GM21390 (cell line): ENCODE data around the gene ADCY10.
"Not testable (repeated sequence)": the region's sequence is repeated elsewhere in the genome, so short reads cannot be mapped to it uniquely, and the experiment has no call there.

Source experiments
- ATAC-seq: cut with Tn5 transposase; IDR thresholded peaks from one replicate; pipeline ENCODE4 v1.9.1; 2021; ENCODE audit not compliant: unreplicated experiment

Gene ADCY10

DNA sequence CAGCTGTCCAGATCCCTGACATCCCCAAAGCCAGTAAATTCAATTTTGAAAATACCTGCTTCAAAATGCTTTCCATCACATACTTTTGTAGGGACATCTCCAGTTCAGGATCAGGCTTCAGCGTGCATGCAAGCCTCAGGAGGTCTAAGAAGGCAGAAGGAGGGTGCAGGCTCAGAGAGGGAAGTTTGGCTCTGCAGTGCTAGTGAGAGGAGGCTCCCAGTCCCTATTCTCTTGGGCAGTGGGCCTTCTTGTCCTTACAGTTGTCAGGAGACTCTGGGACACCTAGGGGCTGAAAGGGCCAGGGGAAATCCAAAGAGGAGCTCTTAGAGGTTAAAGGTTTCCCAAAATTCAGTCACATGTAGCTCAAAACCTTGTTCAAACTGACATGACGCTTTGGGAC lies 20.1 kb downstream of the ADCY10 start:
- no peak for ATAC-seq

DNA sequence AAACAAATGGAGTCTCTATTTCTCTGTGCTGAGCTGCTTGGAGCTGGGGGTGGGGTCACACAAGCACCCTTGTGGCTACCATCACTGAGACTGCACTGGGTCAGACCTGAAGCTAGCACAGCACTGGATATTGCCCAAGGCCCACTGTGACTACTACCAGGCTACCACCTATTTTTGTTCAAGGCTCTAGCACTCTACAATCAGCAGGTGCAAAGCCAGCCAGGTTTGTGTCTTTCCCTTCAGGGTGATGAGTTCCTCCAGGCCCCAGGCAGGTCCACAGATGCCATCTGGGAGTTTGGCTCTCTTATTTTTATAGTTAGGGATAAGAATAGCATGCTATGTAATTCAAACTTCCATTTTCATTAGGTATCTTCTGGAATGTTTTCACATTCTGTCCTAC lies 23.5 kb downstream of the ADCY10 start:
- ATAC-seq = no peak

DNA sequence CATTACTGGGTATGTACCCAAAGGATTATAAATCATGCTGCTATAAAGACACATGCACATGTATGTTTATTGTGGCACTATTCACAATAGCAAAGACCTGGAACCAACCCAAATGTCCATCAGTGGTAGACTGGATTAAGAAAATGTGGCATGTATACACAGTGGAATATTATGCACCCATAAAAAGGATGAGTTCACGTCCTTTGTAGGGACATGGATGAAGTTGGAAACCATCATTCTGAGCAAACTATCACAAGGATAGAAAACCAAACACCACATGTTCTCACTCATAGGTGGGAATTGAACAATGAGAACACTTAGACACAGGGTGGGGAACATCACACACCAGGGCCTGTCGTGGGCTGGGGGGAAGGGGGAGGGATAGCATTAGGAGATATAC lies 26.7 kb downstream of the ADCY10 start:
- not testable (repeated sequence) for ATAC-seq

DNA sequence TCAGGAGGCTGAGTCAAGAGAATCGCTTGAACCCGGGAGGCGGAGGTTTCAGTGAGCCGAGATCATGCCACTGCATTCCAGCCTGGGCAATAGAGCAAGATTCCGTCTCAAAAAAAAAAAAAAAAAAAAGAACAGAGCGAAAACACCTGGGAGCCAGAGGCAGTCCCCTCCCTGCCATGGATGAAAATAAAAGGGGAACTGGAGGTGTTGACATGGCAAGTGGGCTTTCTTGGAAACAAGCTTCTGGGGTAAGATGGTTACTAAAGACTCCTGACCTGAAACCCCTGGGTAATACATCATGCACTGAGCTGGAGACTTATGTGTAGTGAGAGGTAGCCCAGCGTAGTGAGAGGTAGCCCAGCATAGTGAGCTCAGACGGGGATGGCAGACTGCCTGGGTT lies 31.6 kb downstream of the ADCY10 start:
- ATAC-seq = no peak

DNA sequence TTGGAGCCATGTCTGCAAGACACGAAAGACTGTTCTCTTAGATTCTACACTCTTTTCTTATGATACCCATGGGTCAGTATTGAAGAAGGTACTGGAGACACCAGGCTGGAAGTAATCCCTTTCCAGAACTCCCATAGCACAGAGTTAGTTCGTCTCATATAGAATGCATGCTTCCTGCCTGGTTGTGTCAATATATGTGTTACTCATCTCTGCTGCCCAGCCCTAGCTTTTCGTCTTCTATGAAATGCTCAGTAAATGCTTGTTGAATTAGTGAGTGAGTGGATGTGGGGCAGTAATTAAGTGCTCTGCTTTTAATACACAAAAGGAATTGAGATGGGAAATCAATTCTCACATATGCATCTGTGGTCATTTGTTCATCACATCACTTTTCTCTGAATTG lies 32.1 kb downstream of the ADCY10 start:
- ATAC-seq = no peak

DNA sequence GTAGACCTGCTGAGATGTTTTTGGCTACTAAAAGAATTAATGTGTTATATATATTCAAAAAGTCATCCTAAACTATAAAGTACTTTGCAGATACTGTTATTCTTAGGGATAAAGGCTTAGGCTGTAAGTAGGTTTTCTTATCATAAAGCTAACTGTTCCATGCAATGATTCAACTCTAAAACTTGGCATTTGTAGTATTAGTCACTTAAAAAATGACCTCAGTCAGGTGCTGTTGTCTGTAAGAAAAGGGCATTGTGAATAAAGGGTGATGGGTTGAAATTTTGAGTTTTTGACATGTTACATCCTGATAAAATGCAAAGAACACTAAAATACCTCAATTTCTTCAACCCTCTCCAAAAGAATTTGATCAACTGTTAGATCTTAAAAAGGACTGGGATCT lies 32.9 kb downstream of the ADCY10 start:
- ATAC-seq = no peak

DNA sequence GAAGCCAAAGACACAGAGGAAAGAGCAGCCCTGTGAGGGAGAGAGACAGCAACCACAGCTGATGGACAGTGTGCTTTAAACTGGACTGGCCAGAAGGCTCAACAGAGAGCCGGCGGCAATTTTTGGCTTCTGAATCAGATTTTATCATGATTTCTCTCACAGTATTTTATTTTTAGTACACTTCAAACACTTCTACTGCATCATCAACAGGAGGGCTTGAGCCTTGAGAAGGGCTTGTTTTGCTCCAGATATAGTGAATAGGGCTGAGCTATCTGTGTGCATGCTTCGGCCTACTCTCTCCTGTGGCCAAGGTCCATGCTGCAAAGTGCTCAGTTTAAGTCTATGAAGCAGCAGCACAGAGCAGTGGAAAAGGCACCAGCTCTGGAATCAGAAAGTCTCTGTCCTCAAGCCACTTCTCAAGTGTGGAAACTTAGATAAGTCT lies 33.3 kb downstream of the ADCY10 start:
- ATAC-seq = no peak

DNA sequence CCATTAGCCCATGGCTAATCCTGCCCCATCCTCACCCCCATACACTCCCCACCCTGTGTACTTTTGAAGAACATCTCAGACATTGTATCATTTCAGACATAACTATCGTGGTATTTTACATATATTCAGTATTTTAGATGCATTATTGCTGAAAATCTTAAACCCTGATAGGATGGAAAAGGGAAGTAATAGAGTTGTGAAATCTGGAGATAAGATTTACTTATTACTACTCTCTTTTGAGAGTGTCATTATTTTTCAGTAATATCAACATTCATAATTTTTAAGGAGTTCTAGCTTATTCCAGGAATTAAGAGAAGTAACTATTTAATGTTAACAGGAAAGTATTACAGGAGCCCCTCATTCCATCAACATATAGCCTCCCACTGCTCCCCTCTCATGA lies 34.4 kb downstream of the ADCY10 start:
- ATAC-seq = no peak

DNA sequence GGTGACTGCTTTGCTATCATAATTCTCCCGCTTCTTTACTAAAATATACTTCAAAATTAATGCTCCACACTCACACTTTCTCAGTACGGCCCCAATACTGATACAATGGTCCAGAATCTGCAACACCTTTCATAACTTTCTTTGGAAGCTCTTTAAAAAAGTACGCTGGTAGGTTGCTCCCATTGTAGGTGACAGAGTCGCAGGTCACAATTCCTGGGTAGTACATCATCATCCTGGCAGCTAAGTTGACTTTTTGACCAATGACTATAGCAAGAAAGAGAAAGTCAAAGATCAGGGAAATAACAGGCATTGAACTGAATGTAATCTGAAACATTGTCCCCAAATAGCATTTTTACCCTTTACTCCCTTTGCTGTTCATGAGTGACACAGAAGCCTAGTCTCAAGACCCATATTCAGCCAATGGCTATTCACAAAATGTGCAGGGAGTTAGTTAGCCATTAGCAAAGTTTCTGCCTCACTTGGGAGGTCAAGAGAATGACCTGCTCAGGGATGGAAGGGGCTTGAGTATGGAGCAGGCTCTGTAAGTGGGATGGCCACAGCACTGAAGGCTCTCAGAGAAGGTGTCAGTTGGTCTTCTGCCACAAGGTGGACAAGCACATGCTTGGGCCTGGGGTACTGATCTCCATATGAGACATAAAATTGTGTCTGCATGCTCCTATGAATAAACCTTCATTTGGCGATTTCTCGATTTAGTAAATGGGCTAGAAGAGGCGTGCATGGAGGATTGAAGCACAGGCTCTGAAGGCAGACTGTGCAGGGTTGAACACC lies 35.4 kb downstream of the ADCY10 start:
- ATAC-seq = no peak

DNA sequence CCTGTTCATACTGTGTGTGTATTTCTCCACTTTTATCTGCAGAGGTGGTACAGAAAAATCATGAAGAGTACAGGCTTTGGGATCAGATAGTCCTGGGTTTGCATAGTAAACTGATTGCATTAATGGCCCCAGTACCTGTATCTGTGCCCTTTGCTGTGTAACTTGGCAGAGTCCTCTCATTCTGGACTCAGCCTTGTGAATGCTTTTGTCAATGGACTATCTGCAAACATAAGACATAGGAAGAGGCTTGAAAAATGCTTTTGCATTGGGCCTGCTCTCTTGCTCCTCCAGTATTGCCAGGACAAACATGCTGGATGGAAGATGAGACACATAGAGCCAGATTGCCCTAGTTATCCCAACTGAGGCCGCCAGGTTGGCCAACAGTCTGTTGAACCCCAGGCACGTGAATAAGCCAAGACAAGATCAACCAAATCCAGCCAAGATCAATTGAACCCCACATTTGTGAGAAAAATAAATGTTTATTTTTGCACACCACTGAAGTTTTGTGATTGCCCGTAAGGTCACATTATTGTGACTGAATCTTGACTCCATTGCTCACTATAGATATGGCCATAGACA lies 37.2 kb downstream of the ADCY10 start:
- no peak for ATAC-seq

DNA sequence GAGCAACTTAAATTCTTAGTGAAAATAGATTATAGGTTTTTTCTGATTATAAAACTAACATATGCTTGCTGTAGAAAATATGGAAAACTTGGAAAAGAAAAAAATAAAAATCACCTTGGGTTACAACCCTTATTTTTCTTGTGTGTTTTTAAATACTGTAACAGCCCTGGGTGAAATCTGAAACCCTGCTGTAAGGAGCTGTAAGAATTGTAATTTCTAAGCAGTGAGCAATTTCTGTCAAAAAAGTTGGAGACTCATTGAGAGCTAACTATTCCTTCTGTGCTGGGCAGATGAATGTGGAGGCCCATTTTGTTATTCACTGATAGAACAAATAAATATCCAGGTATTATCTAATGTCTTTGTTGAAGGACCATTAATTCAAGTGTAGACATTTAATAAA lies 42.6 kb downstream of the ADCY10 start:
- ATAC-seq = no peak

DNA sequence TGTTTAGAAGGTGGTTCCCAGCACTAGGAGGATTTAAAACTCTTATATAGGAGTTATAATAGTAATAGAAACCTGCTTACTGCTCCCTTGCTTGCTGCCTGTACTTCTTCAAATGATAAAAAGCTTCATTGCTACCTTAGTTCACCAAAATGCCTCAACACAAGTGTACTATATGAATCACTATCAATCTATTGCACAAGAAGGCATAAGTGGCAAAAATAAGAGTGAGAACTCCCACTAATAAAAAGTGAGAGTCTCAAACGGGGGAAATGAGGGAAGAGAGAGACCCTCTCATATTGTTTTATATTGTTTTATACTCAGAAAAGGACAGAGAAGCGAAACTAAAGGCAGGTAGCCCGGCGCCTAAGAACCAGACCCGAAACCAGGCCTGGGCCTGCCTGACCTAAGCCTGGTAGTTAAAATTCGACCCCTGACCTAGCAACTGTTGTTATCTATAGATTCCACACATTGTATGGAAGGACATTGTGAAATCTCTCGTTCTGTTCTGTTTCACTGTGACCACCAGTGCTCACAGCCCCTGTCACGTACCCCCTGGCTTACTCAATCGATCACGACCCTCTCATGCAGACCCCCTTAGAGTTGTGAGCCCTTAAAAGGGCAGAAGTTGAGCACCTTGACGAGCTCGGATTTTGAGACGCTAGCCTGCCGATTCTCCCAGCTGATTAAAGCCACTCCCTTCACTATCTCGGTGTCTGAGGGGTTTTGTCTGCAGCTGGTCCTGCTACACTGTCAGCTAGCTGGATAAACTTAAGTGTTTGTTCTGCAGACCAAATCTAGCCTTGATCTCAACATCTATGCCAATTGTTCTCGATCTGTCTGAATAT lies 44.6 kb downstream of the ADCY10 start:
- not testable (repeated sequence) for ATAC-seq

DNA sequence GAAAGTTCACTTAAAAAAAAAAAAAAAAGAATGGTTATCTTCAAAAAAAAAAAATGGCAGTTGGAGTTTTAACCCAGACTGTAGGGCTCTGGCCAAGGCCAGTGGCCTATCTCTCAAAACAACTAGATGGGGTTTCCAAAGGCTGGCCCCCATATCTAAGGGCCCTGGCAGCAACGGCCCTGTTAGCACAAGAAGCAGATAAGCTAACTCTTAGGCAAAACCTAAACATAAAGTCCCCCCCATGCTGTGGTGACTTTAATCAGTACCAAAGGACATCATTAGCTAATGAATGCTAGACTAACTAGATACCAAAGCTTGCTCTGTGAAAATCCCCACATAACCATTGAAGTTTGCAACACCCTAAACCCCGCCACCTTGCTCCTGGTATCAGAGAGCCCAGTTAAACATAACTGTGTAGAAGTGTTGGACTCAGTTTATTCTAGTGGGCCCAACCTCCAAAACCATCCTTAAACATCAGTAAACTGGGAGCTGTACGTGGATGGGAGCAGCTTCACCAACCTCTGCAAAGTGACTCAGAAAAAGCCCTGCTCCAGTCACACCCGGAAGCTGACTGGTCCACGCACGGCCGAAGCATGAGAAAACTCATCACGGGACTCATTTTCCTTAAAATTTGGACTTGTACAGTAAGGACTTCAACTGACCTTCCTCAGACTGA lies 47.1 kb downstream of the ADCY10 start:
- not testable (repeated sequence) for ATAC-seq

DNA sequence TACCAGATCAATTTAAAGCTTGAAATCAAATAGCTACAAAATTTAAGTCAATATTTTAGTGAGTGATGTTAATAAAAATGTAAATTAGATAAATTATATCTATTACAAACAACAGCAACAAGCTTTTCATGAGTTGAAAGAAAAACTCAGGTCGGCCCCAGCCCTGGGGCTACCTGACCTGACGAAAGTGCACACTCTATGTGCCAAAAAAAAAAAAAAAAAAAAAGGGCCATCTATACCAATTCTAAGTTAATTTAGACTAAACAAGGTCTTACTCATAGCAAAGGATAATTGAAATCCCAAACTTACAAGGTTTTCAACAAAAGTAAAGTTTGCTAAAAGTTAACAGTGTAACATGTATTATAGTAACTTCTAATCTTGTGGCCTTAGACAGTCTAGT lies 47.6 kb downstream of the ADCY10 start:
- ATAC-seq = not testable (repeated sequence)

DNA sequence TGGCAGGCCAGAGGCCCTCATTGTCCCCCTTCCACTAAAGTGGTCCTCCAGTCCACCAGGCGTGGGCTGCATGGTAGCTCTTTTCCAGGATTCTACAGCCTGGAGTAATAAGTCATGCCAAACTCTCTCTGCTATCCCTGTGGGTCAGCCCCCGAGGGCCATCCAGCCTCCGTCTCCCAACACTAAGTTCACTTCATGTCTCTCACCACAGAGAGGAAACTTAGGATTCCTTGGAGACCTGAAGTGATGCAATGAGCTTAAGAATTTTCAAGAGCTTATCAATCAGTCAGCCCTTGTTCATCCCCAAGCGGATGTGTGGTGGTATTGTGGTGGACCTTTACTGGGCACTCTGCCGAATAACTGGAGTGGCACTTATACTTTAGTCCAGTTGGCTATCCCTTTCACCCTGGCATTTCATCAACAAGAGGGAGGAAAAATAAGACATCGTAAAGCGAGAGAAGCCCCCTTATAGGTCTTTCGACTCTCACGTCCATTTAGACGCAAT lies 48.1 kb downstream of the ADCY10 start:
- ATAC-seq = not testable (repeated sequence)

DNA sequence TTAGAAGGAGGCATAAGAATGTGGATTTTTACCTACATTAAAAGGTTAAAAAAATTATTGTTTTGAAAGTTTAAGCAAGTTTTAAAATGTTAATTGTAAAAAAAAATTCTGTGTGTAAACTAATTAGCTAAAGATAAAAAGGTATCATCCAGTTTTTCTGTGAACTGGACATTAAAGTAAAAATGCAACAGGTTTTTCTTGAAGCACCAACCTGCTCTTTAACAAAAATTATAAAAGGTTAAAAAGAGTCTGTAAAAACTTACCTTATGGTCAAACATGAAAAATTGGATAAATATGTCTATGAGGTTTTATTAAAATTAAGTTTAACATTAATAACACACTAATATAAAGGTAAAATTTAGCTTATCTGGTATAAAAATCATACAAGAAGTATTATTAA lies 48.7 kb downstream of the ADCY10 start:
- not testable (repeated sequence) for ATAC-seq

DNA sequence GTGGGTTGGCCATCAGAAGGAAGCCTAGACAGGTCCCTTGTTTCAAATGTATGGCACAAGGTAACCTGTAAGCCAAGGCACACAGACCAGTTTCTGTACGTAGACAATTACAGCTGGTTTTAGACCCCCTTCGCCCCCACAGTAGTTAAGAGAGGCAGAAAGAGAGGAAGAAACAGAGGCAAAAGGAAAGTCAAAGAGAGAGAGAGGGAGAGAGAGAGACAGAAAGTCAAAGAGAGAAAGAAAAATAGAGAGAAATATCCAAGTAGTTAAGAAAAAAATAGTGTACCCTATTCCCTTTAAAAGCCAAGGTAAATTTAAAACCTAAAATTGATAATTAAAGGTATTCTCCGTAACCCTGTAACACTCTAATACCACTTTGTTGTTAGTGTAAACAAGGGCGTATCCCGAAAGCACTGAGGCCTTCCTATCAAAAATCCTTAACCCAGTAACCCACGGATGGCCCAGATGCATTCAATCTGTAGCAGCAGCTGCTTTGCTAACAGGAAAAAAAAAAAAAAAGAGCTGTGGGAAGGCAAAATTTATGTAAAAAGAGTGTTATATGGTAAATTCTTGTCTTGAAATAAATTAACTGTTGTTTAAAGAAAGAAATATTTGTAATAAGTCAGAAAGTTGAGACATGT lies 49.4 kb downstream of the ADCY10 start:
- no peak for ATAC-seq

DNA sequence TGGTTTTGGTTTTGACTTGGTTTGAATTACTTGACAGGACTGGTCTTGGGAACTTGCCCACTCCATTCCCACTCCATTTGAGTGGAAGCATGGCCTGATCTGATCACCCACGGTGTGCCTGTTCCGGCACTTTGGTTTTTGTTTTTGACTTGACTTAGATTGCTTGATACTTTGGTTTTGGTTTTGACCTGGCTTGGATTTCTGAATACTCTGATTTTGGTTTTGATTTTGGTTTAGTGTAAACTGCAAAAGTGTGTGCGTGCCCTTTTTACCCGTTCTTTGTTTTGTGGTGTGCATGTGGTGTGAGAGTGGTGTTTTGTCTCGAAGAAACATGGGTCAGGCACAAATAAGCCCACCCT lies 50.0 kb downstream of the ADCY10 start:
- no peak for ATAC-seq

DNA sequence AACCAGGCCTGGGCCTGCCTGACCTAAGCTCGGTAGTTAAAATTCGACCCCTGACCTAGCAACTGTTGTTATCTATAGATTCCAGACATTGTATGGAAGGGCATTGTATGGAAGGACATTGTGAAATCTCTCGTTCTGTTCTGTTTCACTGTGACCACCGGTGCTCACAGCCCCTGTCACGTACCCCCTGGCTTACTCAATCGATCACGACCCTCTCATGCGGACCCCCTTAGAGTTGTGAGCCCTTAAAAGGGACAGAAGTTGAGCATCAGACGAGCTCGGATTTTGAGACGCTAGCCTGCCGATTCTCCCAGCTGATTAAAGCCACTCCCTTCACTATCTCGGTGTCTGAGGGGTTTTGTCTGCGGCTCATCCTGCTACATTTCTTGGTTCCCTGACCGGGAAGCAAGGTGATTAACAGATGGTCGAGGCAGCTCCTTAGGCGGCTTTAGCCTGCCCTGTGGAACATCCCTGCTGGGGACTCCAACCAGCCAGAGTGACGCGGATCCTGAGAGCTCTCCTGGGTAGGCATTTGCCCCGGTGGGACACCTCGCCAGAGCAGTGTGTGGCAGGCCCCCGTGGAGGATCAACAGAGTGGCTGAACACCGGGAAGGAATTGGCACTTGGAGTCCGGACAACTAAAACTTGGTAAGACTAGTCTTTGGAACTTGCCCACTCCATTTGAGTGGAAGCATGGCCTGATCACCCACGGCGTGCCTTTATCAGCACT lies 50.6 kb downstream of the ADCY10 start:
- not testable (repeated sequence) for ATAC-seq
